NCI-H69 (cell line): Measurements from ENCODE around the gene TRIAP1.
"Not testable (repeated sequence)": the region's sequence is repeated elsewhere in the genome, so short reads cannot be mapped to it uniquely, and the experiment has no call there.

Source experiments
- DNase-seq: peaks from one replicate; lab custom pipeline; 2025; lab: John Stamatoyannopoulos, UW

TRIAP1 gene

DNA sequence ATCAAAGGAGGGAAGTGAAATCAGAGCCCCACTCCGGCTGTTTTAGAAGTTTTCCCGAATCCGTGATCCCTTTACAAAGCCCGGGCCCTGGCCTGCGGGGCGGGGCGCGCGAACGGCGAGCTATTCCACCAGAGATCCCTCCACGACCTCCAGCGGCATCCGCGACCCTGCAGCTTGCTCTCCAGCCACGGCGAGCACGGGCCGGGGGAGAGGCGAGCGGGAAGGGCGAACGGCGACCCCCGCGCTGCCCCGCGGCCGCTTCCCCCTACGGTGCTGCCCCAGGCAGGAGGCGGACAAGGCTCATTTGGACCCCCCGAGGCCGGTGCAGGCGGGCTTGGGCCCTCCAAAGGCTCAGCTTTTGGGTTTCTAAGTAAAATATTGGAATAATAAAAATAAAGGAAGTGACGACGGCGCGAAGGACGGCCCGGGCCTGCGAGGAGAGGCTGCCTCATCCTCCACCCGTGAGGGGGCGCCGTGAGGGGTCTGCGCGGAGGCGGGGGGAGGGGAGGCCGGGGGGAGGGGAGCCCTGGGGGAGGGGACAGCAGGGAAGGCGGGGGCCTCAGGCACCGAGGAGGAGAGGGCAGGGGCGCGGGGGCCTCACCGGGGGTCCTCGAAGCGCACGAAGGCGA, 22.8 kb upstream of the TRIAP1 start:
- DNase-seq: peak; percentile 85

DNA sequence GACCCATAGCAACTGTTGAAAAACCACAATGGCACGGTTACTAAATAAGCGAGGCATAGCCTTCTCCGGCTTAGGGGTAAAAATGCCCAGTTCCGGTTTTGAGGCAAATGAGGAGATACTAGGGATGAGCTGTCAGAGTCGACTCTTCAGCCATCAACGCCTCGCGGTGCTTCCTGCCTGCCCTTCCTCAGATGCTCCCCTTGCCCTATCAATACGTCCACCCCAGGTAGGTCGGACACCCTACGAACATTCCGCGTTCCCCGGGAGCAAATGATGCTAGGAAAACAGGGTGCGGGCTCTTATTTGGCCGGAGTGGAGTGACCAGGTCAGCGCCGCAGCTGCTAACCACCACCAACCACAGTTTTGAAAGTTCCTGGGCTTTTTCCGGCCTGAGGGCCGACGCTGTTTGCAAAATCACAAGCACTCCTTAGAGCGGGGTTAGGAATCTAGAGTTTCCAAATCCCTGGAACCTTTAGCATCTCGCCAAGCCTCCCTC, 22.2 kb upstream of the TRIAP1 start:
- peak; percentile 67 for DNase-seq

GRCh38 chr12:120467439-120467838, 21.3 kb upstream of the TRIAP1 start:
- DNase-seq: no peak

- DNase-seq: peak; percentile 59
These were observed 20.6 kb upstream of the TRIAP1 start for GRCh38 chr12:120466560-120467315.

GRCh38 chr12:120465756-120466155, 19.6 kb upstream of the TRIAP1 start:
- no peak for DNase-seq

- no peak for DNase-seq
These were observed 17.5 kb upstream of the TRIAP1 start for GRCh38 chr12:120463712-120464111.

DNA sequence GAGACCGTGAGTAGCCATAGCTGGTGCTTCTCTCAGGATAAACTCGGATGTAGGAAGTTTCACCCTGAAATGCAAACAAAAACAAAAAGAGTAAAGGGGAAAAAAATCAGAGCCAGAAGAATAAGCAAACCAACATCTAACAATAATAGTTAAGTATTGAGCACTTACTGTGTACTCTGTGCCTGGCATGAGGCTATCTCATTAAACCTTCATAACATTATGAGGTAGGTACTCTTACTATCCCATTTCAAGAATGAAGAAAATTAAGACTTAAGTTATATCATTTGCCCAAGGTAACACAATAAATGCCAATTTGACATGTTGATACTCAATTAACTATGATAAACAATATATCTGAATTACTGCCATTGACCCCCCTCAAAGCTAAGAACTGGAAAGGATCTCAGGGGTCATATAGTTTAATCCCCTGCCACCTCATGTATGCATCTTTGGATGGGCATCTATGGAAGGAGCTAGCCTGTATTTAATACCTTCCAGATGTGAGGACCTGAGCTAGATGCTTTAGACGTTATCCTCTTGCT, 16.0 kb upstream of the TRIAP1 start:
- DNase-seq: no peak

DNA sequence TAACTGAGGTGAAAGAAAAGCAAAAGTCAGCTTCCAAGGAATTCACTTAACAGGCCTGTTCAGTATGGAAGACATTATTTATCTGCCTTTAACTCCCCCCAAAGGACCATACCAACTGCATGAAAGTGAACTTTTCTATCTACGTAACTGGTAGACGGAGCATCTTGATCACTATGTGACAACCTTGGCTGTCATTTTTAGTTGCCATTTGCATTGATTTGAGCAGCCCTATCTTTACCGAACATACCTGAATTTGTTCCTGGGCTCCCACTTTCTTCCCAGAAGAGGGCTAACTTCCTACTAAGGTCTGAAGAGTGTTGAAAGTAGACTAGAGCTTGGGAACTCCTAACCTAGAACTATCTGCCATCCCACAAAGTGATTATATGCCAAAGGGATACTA, 14.0 kb upstream of the TRIAP1 start:
- DNase-seq: no peak

DNA sequence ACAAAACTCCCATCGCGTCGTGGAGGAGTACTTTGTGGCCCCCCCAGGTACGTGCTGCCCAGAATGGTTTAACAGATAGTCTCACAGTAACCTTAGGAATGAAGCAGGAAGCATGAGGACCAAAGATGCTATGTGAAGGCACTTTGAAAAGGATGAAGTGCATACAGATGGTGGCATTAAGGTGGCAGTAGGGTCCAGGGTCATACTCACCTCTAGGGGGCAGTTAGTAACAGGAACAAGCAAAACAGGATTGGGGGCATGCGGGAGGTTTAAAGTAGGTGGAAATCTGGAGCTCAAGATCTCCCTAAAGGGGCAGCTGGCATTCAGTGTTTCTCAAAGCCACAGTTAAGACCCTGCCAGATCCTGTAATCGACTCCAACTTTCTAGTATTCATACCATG, 10.9 kb upstream of the TRIAP1 start:
- DNase-seq: peak; percentile 28

DNA sequence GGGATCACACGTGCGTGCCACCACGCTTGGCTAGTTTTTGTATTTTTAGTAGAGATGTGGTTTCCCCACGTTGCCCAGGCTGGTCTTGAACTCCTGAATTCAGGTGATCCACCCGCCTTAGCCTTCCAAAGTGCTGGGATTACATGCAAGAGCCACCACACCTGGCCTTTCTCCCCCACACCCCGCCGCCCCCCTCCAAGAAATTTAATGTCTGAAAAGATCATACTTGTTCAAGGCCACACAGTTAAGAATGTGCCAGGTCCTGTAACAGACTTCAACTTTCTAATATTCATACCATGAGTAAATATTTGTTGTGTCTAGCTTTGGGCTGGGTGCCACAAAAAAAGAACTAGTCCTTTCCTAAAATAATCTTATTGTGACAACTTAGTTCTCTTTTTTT, 9.1 kb upstream of the TRIAP1 start:
- no peak for DNase-seq

- DNase-seq: peak; percentile 68
These were observed 7.8 kb upstream of the TRIAP1 start for GRCh38 chr12:120453977-120454376.

DNA sequence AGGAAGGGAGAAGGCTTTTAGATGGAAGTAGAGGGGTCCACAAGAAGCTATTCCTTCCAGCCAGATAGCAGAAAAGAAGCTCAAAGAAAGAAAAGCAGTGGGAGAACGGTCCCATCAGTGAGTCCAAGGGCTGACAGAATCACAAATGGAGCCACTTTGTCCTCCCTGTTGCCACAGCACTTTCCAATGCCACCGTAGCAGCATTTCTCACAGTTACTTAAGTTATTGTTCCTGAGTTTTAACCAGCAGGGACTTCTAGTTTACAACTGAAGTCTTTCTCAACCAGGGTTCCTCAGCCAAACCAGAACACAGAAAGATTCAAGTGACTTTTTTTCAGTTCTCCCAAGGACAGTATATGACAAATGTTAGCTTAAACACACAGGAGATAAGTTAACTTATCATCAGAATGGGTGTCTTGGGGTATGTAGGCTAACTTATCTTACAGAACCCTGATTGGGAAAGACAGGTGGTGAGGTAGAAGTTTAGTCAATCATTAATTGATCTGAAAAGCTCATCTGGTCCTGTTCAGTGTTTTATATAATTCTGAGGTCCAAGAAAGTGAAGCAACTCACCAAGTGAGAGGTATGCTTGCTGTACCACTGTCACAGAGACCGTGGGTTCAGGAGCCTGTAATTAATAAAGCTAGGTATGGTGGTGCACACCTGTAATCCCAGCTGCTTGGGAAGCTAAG, 7.0 kb upstream of the TRIAP1 start:
- no peak for DNase-seq

- not testable (repeated sequence) for DNase-seq
These were observed 6.3 kb upstream of the TRIAP1 start for GRCh38 chr12:120452524-120452923.

GRCh38 chr12:120447992-120448391, 1.8 kb upstream of the TRIAP1 start:
- DNase-seq: no peak

DNA sequence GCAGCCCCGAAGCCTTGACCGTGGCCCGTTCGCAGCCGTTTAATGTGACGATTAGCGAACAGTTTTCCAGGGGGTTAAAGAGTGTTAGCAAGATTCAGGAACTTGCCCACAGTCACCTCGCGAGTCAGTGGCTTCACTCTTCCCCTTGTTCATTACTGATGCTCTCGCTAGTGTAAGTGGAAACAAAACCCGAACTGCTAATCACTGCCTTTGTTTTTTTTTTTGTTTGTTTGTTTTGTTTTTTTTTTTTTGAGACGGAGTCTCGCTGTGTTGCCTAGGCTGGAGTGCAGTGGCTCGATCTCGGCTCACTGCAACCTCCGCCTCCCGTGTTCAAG, 627 bp upstream of the TRIAP1 start:
- not testable (repeated sequence) for DNase-seq

- no peak for DNase-seq
These were observed 1.5 kb downstream of the TRIAP1 start for GRCh38 chr12:120444676-120445075.

DNA sequence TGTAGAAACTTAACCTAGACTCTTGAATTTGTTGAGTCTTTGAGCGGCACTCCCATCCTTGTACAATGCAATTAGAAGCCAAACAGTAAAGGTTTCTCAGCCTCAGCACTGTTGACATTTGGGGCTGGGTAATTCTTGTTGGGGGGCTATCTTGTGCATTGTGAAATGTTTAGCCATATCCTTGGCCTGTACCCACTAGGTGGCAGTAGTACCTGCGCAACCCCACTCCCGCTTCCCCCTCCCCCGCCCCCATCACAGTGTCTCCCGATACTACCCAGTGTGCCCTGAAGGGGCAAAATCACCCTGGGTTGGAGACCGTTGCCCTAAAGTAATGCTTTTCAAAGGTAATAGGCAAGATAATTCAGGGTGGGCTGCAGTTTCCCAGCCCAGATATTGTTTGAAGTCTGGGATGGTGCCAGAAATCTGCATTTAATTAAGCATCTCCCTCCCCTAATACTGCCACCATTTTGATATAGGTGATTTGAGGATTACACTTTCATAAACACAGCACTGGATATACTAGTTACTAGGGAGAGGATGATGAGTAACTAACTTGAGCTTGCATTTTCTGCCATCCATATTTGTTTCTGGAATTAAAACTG, 6.4 kb downstream of the TRIAP1 start:
- peak; percentile 81 for DNase-seq

GRCh38 chr12:120438495-120439198, 7.5 kb downstream of the TRIAP1 start:
- no peak for DNase-seq

DNA sequence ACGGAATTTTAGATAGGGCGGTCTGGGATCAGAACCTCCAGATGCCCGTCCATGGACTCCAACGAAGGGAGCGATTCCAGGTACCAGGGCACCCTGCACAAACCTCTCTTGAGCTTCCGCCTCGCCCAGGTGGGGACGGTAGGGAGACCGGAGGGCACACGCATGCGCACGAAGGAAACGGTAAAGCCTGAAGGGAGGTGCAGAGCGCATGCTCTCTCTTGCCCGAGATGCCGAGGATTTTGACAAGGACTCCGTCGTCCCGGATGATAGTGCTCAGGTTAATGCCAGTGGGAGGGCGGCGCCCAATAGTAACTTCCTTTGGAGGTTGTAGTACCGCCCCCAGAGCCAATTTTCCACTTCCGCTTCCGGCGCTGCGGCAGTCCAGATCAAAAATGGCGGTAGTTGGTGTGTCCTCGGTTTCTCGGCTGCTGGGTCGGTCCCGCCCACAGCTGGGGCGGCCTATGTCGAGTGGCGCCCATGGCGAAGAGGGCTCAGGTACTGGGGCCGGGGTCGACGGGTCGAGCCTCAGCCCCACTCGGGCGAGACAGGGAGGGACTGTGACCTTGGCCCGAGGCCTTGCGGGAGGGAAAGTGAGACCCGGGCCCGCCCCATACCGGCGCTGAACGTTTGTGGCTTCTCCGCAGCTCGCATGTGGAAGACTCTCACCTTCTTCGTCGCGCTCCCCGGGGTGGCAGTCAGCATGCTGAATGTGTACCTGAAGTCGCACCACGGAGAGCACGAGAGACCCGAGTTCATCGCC, 8.3 kb downstream of the TRIAP1 start, which contains the start of gene COX6A1:
COX6A1 (plus strand) TSS at position 379 of the 760 bp plus-strand sequence; CDS start at position 393, 14 bp downstream.
- peak; percentile 100 for DNase-seq

GRCh38 chr12:120432772-120433525, 13.2 kb downstream of the TRIAP1 start:
- no peak for DNase-seq
